Fibroblast of mammary gland (primary cell): ENCODE measurements around the gene EML1.

Experiments used
- DNase-seq: peaks from one replicate; pipeline ENCODE4 v3.0.0-alpha.2; 2010; ENCODE audit warnings: low read depth
- H3K4me3 ChIP-seq: 2 replicates; pipeline ENCODE4 v1.5.1; 2011; ENCODE audit warnings: low read depth, mild to moderate bottlenecking, low read length, moderate library complexity; ENCODE audit not compliant: control insufficient read depth
- TF ChIP-seq, protein P1 (sequence below): conservative IDR thresholded peaks from 2 replicates; pipeline ENCODE4 v1.5.1; 2011; ENCODE audit warnings: low read depth, low read length, inconsistent platforms; ENCODE audit not compliant: control insufficient read depth, insufficient read depth

Gene EML1, protein sequence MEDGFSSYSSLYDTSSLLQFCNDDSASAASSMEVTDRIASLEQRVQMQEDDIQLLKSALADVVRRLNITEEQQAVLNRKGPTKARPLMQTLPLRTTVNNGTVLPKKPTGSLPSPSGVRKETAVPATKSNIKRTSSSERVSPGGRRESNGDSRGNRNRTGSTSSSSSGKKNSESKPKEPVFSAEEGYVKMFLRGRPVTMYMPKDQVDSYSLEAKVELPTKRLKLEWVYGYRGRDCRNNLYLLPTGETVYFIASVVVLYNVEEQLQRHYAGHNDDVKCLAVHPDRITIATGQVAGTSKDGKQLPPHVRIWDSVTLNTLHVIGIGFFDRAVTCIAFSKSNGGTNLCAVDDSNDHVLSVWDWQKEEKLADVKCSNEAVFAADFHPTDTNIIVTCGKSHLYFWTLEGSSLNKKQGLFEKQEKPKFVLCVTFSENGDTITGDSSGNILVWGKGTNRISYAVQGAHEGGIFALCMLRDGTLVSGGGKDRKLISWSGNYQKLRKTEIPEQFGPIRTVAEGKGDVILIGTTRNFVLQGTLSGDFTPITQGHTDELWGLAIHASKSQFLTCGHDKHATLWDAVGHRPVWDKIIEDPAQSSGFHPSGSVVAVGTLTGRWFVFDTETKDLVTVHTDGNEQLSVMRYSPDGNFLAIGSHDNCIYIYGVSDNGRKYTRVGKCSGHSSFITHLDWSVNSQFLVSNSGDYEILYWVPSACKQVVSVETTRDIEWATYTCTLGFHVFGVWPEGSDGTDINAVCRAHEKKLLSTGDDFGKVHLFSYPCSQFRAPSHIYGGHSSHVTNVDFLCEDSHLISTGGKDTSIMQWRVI

DNA sequence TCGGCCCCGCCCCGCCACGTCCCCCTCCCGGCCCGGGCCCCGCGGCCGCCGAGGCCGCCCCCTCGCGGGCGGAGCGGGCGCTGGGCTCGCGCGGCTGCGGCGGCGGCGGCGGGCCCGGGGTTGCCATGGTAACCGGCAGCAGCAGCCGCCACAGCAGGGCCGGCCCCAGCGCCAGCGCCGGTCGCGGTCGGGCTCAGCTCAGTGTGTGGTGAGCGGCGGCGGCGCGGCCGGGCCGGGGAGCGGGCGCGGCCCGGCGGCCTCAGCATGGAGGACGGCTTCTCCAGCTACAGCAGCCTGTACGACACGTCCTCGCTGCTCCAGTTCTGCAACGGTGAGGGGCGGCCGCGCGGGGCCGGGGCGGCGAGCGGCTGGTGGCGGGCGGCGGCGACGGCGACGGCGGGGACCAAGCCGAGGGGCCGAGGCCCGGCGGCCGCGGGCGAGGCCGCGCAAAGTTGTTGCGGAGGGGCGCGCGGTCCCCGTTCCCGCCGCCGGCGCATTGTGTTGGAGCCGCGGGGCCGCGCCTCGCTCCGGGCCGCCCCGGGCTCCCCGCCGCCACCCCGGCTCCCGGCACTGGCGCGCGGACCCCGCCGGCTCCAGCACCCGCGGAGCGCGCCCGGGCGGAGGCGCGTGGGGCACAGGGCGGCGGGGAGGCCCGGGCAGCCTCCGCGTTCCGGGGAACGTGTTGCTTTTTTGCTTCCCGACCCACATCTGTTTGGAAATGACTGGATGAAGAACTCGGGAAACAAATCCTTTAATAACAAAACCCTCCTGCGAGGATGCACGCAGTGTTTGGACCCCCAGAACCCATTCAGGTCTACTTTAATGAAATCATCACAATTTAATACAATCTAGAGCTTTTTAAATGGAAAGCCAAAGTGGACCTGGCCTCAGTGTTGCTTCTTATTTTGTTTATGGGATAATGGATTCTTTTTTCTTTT is at the start of gene EML1:
Gene EML1 (plus strand): TSS at position 201 of the 938 bp plus-strand sequence. CDS start 64 bp downstream, at position 265.
- H3K4me3 ChIP-seq: peak within 1 kb of the TSS; percentile 66
- DNase-seq: peak; percentile 68
- TF ChIP-seq, protein P1, sequence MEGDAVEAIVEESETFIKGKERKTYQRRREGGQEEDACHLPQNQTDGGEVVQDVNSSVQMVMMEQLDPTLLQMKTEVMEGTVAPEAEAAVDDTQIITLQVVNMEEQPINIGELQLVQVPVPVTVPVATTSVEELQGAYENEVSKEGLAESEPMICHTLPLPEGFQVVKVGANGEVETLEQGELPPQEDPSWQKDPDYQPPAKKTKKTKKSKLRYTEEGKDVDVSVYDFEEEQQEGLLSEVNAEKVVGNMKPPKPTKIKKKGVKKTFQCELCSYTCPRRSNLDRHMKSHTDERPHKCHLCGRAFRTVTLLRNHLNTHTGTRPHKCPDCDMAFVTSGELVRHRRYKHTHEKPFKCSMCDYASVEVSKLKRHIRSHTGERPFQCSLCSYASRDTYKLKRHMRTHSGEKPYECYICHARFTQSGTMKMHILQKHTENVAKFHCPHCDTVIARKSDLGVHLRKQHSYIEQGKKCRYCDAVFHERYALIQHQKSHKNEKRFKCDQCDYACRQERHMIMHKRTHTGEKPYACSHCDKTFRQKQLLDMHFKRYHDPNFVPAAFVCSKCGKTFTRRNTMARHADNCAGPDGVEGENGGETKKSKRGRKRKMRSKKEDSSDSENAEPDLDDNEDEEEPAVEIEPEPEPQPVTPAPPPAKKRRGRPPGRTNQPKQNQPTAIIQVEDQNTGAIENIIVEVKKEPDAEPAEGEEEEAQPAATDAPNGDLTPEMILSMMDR: no peak

DNA sequence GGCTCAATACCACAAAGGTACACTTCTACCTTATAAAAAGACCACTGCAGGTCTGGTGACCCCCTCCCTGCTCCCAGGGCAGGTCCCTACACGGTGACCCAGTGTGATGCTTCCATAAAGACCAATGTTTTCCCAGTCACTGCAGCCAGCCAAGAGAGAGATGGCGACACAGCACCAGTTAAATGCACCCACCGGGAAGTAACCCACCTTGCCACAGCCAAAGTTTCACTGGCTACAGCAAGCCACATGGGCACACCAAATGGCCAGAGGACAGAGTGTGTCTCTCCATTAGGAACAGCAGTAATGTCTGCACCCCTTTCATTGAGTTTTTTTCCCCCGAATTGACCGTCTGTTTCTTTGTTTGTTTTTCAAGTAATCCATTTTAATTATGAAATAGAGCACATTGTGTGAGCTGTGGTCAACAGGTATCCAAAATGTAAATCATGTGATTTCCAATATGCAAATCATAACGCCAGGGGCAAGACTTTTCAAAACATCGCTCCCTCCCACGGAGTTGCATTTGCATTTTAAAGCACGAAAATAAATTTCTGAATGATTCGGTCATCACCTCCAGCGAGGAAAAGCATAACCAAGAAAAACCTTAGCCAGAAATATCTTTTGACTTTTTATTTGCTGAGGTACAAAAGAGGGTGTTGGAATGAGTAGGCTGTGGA is 48.9 kb upstream of the EML1 start:
- TF ChIP-seq, protein P1: no peak
- DNase-seq: peak; percentile 54
- H3K4me3 ChIP-seq: no peak overlapping the region

DNA sequence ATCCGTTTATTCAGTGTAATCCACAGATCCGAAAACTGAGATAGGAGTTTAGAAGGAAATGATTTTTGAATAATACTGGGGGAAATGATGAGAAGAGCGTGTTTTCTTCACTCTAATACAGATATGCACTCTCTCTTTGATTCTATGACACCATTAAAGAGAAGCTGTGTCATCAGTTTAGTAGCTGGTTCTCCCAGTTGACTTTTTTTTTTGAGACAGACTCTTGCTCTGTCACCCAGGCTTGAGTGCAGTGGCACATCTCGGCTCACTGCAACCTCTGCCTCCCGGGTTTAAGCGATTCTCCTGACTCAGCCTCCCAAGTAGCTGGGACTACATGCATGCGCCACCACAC is 48.4 kb upstream of the EML1 start:
- H3K4me3 ChIP-seq: no peak overlapping the region
- no peak for DNase-seq
- TF ChIP-seq, protein P1: no peak

DNA sequence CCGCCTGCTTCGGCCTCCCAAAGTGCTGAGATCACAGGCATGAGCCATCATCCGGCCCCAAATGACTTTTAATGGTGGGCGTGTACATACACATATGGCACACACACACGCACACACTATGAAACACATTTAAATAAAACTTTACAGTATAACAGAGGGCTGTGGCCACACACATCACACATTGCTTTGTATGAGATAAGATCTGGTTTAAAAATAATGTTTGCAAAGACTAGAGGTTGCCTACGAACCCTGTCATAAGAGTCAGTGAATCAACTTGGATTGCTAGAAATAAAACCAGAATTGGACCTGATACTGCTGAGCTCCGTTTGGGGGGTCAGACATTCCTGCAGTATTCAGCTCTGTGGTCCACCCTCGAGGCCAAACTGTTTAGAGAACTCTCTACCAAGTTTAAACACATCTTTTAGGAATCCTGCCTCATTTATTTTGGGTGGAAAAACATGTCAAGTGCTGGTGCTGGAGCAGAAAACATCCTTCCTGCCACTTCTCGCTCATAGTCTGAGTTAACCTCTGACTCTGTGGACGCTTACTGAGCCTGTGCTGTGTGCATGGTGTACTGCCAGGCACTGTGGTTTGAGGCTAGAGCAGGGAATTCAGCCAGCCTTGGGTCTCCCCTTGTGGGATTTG is 47.8 kb upstream of the EML1 start:
- peak; percentile 82 for DNase-seq
- no peak overlapping the region for H3K4me3 ChIP-seq
- TF ChIP-seq, protein P1: no peak

DNA sequence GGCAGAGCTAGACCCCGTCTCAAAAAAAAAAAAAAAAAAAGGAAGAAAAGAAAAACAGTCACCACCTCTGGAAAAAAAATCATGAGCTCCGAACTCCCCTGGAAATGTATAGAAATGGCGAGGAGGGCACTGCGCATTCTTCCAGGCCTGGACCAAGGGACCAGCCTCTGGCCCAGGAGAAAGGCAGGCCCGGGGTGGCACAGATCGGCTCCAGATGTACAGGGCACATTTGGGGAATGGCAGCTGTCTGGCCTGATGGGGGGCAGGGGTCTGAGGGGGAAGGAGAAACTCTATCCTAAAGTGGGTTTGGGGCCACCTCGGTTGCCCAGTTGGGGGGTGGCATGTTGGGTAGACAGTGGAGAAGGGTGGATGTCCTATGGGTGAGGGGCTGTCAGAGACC is 46.0 kb upstream of the EML1 start:
- DNase-seq: no peak
- TF ChIP-seq, protein P1: no peak
- no peak overlapping the region for H3K4me3 ChIP-seq
